WTC11 (cell line): ENCODE measurements around the gene SPRR2F. TPM values are rescaled to one million over a fixed set of nuclear protein-coding genes. Genes with fewer than 3 reads are reported as not detected.

Source experiments
- ATAC-seq: fragments of 200-7000 bp; cut with Tn5 transposase; 2 replicates; pipeline ENCODE4 v1.10.0; 2021; ENCODE audit warnings: mild to moderate bottlenecking, moderate library complexity
- CTCF ChIA-PET: fragments of 300-600 bp; sonication (Branson Sonifier 250); formaldehyde crosslinking; loops from one replicate; lab custom pipeline; 2021; ENCODE audit warnings: antibody characterized with exemption; lab: Charles Lee
- POLR2A ChIA-PET: fragments of 350-600 bp; sonication (Branson Sonifier 250); formaldehyde crosslinking; loops from one replicate; lab custom pipeline; 2021; ENCODE audit warnings: antibody characterized with exemption; lab: Charles Lee
- DNase-seq: peaks from one replicate; pipeline ENCODE4 v3.0.0; 2021; ENCODE audit warnings: low spot score
- H3K27ac Mint-ChIP-seq: 2 replicates; pipeline ENCODE4 v1.8.0; 2021; ENCODE audit warnings: mixed read lengths
- H3K27me3 Mint-ChIP-seq: 2 replicates; pipeline ENCODE4 v1.8.0; 2021; ENCODE audit warnings: low read depth, mild to moderate bottlenecking, moderate library complexity, mixed read lengths
- H3K36me3 Mint-ChIP-seq: 2 replicates; pipeline ENCODE4 v1.8.0; 2021; ENCODE audit warnings: mixed read lengths
- H3K4me1 Mint-ChIP-seq: 2 replicates; pipeline ENCODE4 v1.8.0; 2022; ENCODE audit warnings: mixed read lengths
- H3K4me3 Mint-ChIP-seq: 2 replicates; pipeline ENCODE4 v1.8.0; 2021; ENCODE audit warnings: mild to moderate bottlenecking, moderate library complexity, mixed read lengths
- H3K9me3 Mint-ChIP-seq: 2 replicates; pipeline ENCODE4 v1.8.0; 2021; ENCODE audit warnings: mixed read lengths
- ATF3 ChIP-seq: sonication (generic); formaldehyde crosslinking; conservative IDR thresholded peaks from 2 replicates; pipeline ENCODE4 v1.8.1; 2022; ENCODE audit warnings: mild to moderate bottlenecking, missing genetic modification reagents
- CBFB ChIP-seq: sonication (generic); formaldehyde crosslinking; IDR thresholded peaks from 2 replicates; pipeline ENCODE4 v1.8.1; 2022; ENCODE audit warnings: mild to moderate bottlenecking, low read depth, missing genetic modification reagents
- ELF4 ChIP-seq: sonication (generic); formaldehyde crosslinking; IDR thresholded peaks from 2 replicates; pipeline ENCODE4 v1.8.1; 2022; ENCODE audit warnings: low read depth, mild to moderate bottlenecking, moderate library complexity, missing genetic modification reagents
- EMX1 ChIP-seq: fragments of 250-450 bp; sonication (Bioruptor Pico); IDR thresholded peaks from 2 replicates; pipeline ENCODE4 v1.8.0; 2021; ENCODE audit warnings: mild to moderate bottlenecking
- ETV6 ChIP-seq: sonication (generic); formaldehyde crosslinking; IDR thresholded peaks from 2 replicates; pipeline ENCODE4 v1.8.1; 2022; ENCODE audit warnings: mild to moderate bottlenecking, missing genetic modification reagents
- FOXK1 ChIP-seq: sonication (generic); formaldehyde crosslinking; IDR thresholded peaks from 2 replicates; pipeline ENCODE4 v1.8.0; 2022; ENCODE audit warnings: mild to moderate bottlenecking, moderate library complexity, missing genetic modification reagents
- FOXP1 ChIP-seq: sonication (generic); formaldehyde crosslinking; IDR thresholded peaks from 2 replicates; pipeline ENCODE4 v1.8.0; 2022; ENCODE audit warnings: missing genetic modification reagents, mild to moderate bottlenecking, moderate library complexity, borderline replicate concordance
- GABPB1 ChIP-seq: sonication (generic); formaldehyde crosslinking; IDR thresholded peaks from 2 replicates; pipeline ENCODE4 v1.8.1; 2023; ENCODE audit warnings: mild to moderate bottlenecking, missing genetic modification reagents
- HMGXB4 ChIP-seq: sonication (generic); formaldehyde crosslinking; IDR thresholded peaks from 2 replicates; pipeline ENCODE4 v1.8.1; 2023; ENCODE audit warnings: mild to moderate bottlenecking, moderate library complexity, missing genetic modification reagents
- MAX ChIP-seq: sonication (generic); formaldehyde crosslinking; IDR thresholded peaks from 2 replicates; pipeline ENCODE4 v1.8.0; 2022; ENCODE audit warnings: mild to moderate bottlenecking, missing genetic modification reagents
- MXD4 ChIP-seq: fragments of 250-450 bp; sonication (Bioruptor Pico); IDR thresholded peaks from 2 replicates; pipeline ENCODE4 v1.8.0; 2021; ENCODE audit warnings: mild to moderate bottlenecking, moderate library complexity, borderline replicate concordance
- NR1H2 ChIP-seq: sonication (generic); formaldehyde crosslinking; IDR thresholded peaks from 2 replicates; pipeline ENCODE4 v1.9.0; 2021; ENCODE audit warnings: mild to moderate bottlenecking, moderate library complexity, missing genetic modification reagents
- RORB ChIP-seq: fragments of 250-450 bp; sonication (Bioruptor Pico); IDR thresholded peaks from 2 replicates; pipeline ENCODE4 v1.9.0; 2021; ENCODE audit warnings: mild to moderate bottlenecking
- SP1 ChIP-seq: sonication (generic); formaldehyde crosslinking; conservative IDR thresholded peaks from 2 replicates; pipeline ENCODE4 v1.8.1; 2022; ENCODE audit warnings: missing genetic modification reagents
- ZBTB43 ChIP-seq: sonication (generic); formaldehyde crosslinking; IDR thresholded peaks from 2 replicates; pipeline ENCODE4 v1.8.1; 2023; ENCODE audit warnings: mild to moderate bottlenecking, missing genetic modification reagents
- ZNF317 ChIP-seq: sonication (generic); formaldehyde crosslinking; IDR thresholded peaks from 2 replicates; pipeline ENCODE4 v1.8.1; 2023; ENCODE audit warnings: low read depth, mild to moderate bottlenecking, moderate library complexity, missing genetic modification reagents, borderline replicate concordance
- ZNF425 ChIP-seq: fragments of 250-450 bp; sonication (Bioruptor Pico); conservative IDR thresholded peaks from 2 replicates; pipeline ENCODE4 v1.9.0; 2021; ENCODE audit warnings: mild to moderate bottlenecking
- total RNA-seq: library from RNA; stranded (reverse); gene quantifications from 3 replicates; pipeline ENCODE4 v1.2.3, GENCODE V29; 2021
- TF ChIP-seq, protein P1 (sequence below): sonication (generic); formaldehyde crosslinking; IDR thresholded peaks from 2 replicates; pipeline ENCODE4 v1.8.1; 2023; ENCODE audit warnings: mild to moderate bottlenecking, missing genetic modification reagents, moderate library complexity

Gene SPRR2F
- total RNA-seq, 1 experiment from 2014 or later: not detected

- TF ChIP-seq MAX (no peak), ZNF317 (CRISPR knock-in tag) (no peak), FOXP1 (CRISPR knock-in tag) (no peak)
- TF ChIP-seq, all 79 proteins: peak for 0
Measured at GRCh38 chr1:153081736-153082135, 31.6 kb downstream of the SPRR2F start (continued).

DNA sequence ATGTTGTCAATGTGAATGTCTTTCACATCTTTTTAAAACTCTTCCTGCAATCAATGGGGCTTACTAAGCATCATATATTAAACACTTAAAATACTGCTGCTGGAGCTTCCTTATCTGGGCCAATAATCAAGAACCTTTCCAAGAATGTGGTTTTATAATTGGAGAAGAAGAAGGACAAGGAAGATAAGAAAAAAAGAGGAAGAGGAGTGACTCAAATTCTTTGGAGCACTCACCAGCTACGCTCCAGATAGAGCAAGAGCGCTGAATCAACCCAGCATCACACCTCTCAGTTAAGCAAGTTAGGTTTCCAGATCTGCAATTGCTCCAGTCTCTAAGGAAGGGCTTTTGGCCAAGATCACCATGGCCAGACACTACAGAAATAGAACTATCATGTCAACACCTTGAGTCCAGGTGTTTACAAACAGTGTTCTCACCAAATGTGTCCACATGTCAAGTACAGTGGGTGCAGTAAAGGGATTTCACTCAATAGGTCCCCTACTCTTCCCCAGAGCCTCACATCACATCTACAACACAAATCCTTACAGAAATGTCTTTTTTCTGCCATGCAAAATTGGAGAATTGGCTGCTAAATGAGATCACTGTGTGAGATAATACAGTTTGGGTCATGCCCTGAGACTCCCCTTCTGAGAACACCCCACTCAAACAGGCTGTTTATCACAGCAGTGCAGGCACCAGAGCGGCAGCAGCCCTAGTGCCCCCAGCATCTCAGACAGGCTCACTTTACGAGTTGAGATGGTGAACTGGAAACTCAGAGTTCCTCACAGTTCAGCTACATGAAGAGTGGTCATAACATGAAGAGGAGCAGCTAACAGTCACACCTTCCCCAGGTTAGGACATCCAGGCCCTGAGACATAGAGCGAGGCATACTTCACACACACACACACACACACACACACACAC is 40.2 kb downstream of the SPRR2F start:
- no peaks in the 10 kb centered on the region for H3K36me3 Mint-ChIP-seq
- ChIA-PET CTCF (no interaction called here), POLR2A (no interaction called here)
- H3K27me3 Mint-ChIP-seq: no peaks in the 10 kb centered on the region
- H3K27ac Mint-ChIP-seq: no peak overlapping the region
- no peaks in the 10 kb centered on the region for H3K4me1 Mint-ChIP-seq
- H3K4me3 Mint-ChIP-seq: no peak overlapping the region
- TF ChIP-seq EMX1 (CRISPR knock-in tag) (no peak), NR1H2 (CRISPR knock-in tag) (no peak), GABPB1 (CRISPR knock-in tag) (no peak), ATF3 (CRISPR knock-in tag) (no peak), HMGXB4 (CRISPR knock-in tag) (no peak), MXD4 (CRISPR knock-in tag) (no peak), SP1 (no peak), CBFB (CRISPR knock-in tag) (no peak), ZNF425 (CRISPR knock-in tag) (no peak), FOXK1 (CRISPR knock-in tag) (no peak), ELF4 (no peak), RORB (CRISPR knock-in tag) (no peak), ETV6 (CRISPR knock-in tag) (no peak), ZBTB43 (CRISPR knock-in tag) (no peak), ZNF317 (CRISPR knock-in tag) (no peak)
- TF ChIP-seq, protein P1, sequence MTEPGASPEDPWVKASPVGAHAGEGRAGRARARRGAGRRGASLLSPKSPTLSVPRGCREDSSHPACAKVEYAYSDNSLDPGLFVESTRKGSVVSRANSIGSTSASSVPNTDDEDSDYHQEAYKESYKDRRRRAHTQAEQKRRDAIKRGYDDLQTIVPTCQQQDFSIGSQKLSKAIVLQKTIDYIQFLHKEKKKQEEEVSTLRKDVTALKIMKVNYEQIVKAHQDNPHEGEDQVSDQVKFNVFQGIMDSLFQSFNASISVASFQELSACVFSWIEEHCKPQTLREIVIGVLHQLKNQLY (CRISPR knock-in tag): no peak
- ATAC-seq (no peak), DNase-seq (no peak)
- no peaks in the 10 kb centered on the region for H3K9me3 Mint-ChIP-seq
